Mammary epithelial cell (primary cell): Measurements from ENCODE around the gene GADD45G.

Experiments used
- EZH2 ChIP-seq: IDR thresholded peaks from 2 replicates; pipeline ENCODE4 v1.6.1; 2012; ENCODE audit warnings: low read length, inconsistent platforms, borderline replicate concordance
- TF ChIP-seq, protein P1 (sequence below), 2 donors: IDR thresholded peaks in 1 of 2; conservative IDR thresholded peaks in 1 of 2; 2 replicates each; pipeline ENCODE4 v1.5.1; 2011 to 2012; ENCODE audit warnings: inconsistent platforms in 2 of 2, low read length in 2 of 2, mild to moderate bottlenecking in 2 of 2, control low read depth in 1 of 2, low read depth in 1 of 2; ENCODE audit not compliant: insufficient read depth in 1 of 2; ENCODE audit errors: extremely low read depth in 1 of 2

DNA sequence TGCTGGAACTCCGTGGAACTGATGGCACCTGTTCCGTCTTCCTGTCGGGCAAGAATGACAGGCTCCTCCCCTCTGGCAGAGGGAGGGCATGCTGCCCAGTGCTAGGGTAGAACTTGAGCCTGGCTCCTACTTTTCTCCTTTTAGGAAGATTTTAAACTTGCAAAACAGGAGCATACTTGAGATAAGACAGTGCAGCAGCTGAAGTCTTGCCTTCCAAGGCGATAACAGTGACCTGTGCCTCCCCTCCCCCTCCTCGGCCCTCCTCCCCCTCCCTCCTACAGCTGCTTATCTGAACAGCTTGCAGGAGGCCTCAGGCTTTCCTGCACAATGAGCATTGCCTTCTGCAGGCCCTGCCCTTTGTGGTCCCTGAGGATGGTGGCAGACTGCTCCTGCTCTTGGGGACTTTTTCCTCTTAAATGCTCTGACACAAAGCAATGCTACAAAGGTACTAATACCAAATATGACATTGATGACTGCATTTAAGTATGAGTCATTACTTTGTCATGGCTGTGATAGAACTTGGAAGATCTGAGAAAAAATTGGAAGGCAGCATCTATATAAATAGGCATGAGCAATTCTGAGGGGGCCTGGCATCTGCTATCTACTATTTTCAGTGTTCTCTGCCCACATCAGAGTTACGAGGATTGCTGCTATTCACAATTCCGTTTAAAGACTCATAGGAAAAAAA lies 2.0 kb downstream of the GADD45G start:
- TF ChIP-seq, protein P1, sequence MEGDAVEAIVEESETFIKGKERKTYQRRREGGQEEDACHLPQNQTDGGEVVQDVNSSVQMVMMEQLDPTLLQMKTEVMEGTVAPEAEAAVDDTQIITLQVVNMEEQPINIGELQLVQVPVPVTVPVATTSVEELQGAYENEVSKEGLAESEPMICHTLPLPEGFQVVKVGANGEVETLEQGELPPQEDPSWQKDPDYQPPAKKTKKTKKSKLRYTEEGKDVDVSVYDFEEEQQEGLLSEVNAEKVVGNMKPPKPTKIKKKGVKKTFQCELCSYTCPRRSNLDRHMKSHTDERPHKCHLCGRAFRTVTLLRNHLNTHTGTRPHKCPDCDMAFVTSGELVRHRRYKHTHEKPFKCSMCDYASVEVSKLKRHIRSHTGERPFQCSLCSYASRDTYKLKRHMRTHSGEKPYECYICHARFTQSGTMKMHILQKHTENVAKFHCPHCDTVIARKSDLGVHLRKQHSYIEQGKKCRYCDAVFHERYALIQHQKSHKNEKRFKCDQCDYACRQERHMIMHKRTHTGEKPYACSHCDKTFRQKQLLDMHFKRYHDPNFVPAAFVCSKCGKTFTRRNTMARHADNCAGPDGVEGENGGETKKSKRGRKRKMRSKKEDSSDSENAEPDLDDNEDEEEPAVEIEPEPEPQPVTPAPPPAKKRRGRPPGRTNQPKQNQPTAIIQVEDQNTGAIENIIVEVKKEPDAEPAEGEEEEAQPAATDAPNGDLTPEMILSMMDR (conservative IDR thresholded peaks at IDR 0.05 in 1 of 2, IDR thresholded peaks at IDR 0.05 in 1 of 2; ENCODE audit: extremely low read depth in 1 of 2, insufficient read depth in 1 of 2, low read depth in 1 of 2, low read length in 2 of 2): no peak
- TF ChIP-seq EZH2: no peak
